Stimulated activated CD4-positive, alpha-beta T cell treated with anti-CD3 and anti-CD28 coated beads, TNF-alpha, amount 100 ng/mL, for 1 hour (primary cell): ENCODE data around the gene VTA1.
"Not testable (repeated sequence)": the region's sequence is repeated elsewhere in the genome, so short reads cannot be mapped to it uniquely, and the experiment has no call there.

Experiments
- DNase-seq, 3 donors: peaks; one replicate each; pipeline ENCODE4 v3.0.0-alpha.2; 2020; ENCODE audit warnings: low read depth in 3 of 3, low spot score in 1 of 3

The VTA1 gene, protein sequence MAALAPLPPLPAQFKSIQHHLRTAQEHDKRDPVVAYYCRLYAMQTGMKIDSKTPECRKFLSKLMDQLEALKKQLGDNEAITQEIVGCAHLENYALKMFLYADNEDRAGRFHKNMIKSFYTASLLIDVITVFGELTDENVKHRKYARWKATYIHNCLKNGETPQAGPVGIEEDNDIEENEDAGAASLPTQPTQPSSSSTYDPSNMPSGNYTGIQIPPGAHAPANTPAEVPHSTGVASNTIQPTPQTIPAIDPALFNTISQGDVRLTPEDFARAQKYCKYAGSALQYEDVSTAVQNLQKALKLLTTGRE

GRCh38 chr6:142146828-142147662, at the start of gene VTA1, which contains the start of gene NMBR:
Gene VTA1, plus strand, starts transcription at chr6:142147263. Its CDS starts 25 bp downstream, at chr6:142147288.
Gene NMBR, minus strand, starts transcription at chr6:142147122. Its CDS starts 58,464 bp downstream, at chr6:142088658.
- DNase-seq = peak; percentile 81 to 87 (median 84)

DNA sequence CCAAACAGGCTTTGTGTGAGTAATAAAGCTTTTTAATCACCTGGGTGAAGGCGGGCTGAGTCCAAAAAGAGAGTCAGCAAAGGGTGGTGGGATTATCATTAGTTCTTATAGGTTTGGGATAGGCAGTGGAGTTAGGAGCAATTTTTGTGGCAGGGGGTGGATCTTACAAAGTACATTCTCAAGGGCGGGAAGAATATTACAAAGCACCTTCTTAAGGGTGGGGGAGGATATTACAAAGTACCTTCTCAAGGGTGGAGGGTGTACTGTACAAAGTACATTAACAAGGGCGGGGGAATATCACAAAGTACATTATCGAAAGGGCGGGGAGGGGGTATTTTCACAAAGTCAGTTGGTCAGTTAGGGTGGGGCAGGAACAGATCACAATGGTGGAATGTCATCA, 42.2 kb upstream of the VTA1 start:
- DNase-seq = not testable (repeated sequence)

DNA sequence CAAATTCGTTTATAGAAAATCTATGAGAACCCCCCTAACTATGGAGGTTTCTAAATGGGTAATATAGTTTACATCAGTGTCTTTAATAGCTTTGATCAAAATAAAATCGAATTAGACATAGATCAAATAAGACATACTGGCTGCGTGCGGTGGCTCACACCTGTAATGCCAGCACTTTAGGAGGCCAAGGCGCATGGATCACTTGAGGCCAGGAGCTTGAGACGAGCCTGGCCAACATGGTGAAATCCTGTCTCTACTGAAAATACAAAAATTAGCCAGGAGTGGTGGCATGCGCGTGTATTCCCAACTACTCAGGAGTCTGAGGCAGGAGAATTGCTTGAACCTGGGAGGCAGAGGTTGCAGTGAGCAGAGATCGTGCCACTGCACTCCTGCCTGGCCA, 36.2 kb upstream of the VTA1 start:
- DNase-seq = not testable (repeated sequence)

- peak; percentile 19 to 48 (median 35) for DNase-seq
Measured at GRCh38 chr6:142112451-142113061, 34.5 kb upstream of the VTA1 start.

DNA sequence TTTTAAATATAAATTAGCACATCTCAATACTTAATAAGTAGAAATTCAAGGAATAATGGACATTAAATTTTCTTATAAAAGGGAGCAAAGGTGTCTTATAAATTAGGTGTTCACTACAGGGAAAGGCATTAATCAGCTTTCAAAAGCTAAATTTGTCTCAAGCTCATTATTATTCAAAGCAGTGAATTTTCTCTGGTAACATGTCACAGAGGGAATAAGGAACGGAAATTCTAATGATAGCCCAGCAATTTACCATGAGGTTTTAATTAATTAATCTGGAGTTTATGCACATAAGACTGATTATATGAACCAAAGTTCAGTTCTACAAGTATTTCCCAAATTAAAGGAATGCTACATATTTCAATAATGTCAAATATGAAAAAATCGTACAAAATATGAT, 29.7 kb upstream of the VTA1 start:
- no peak for DNase-seq

DNA sequence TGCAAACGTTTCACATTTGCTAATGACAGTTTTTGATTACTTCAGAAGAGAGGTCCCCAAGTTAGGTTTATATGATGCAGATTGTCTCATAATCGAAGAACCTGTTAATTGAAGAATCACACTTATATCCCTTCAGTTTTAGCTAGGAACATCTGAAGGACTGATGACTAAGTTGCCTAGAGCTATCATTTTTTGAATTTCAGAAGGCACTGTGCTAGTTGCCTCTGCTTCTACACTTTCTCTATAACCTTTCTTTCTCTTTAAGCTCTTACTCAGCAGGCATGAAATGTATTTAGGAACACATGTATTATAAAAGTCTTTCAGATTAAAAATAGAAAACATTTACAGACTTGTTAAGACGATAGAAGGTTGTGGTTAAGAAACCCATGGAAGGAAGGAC, 28.7 kb upstream of the VTA1 start:
- DNase-seq = no peak

DNA sequence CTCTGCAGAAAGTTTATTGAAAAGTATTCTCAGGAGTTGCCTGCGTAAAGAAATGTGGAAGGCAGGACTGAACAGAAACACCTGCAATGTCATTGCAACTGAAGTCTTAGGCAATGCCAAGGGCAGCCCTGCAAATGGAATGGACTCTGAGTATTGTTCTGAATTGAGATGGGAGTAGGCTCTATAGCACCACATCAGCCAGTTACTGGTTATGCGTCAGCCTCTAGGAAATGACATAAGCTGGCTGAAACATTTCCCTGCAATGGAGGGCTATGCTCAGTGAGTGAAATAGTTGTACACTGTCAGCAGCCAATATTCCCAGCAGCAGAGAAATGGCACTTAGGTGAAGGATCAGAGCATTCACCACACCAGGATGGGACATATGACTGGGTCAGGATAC, 28.1 kb upstream of the VTA1 start:
- no peak for DNase-seq

- no peak for DNase-seq
Measured at GRCh38 chr6:142121342-142121741, 25.7 kb upstream of the VTA1 start.

GRCh38 chr6:142130814-142131213, 16.2 kb upstream of the VTA1 start:
- DNase-seq = no peak

DNA sequence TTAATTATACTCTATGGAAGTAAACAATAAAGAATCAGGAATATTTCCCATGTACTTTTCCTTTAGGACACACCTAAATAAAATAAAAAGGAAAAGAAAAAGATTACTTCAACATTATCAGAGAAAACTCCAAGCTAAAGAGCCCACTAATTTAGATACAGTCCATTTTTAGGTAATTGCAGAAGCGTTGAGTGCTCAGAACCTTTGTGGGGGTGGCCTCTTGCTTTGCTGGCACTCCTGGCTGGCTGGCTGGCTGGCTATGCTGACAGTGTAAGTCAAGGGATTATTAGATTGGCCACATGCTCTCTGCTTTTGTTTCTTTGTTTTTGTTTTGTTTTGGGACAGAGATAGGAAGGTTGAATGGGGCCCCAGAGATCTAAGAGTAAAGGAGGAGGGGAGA, 14.4 kb upstream of the VTA1 start, which contains the start of gene GJE1:
TSS of gene GJE1 (plus strand) at position 301 of the 400 bp plus-strand sequence. CDS start 234 bp downstream, outside the sequence.
- no peak for DNase-seq

- DNase-seq = no peak
Measured at GRCh38 chr6:142138876-142139275, 8.2 kb upstream of the VTA1 start.

- not testable (repeated sequence) for DNase-seq
Measured at GRCh38 chr6:142141531-142141930, 5.5 kb upstream of the VTA1 start.

- DNase-seq = no peak
Measured at GRCh38 chr6:142152746-142153145, 5.7 kb downstream of the VTA1 start.

- DNase-seq = no peak
Measured at GRCh38 chr6:142153196-142153595, 6.1 kb downstream of the VTA1 start.

DNA sequence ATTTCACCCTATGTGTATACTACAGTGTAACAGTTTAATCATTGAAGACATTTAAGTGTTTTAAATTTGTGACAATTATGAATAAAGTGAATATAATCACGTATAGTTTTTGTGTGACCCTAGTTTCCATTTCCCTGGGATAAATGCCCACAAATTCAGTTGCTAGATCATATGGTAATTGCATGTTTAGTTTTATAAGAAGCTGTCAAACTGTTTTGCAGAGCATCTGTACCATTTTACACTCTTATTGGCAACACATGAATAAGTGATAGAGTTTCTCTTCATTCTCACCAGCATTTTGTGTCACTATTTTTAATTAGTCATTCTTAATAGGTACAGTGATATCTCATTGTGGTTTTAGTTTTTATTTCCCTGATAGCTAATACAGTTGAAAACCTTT, 7.3 kb downstream of the VTA1 start:
- no peak for DNase-seq

- DNase-seq = no peak
Measured at GRCh38 chr6:142155091-142155490, 8.0 kb downstream of the VTA1 start.

- no peak for DNase-seq
Measured at GRCh38 chr6:142155895-142156757, 9.1 kb downstream of the VTA1 start.

DNA sequence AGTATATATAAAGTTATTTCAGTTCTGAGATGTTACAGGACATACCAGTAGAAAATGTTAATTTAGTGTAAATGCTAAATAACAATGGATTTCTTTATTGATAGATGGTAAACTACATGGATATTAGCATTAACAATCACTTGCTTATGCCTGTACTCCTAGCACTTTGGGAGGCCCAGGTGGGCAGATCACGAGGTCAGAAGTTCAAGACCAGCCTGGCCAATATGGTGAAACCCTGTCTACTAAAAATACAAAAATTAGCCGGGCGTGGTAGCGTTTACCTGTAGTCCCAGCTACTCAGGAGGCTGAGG, 9.7 kb downstream of the VTA1 start:
- not testable (repeated sequence) for DNase-seq

GRCh38 chr6:142162780-142163179, 15.7 kb downstream of the VTA1 start:
- DNase-seq = no peak

DNA sequence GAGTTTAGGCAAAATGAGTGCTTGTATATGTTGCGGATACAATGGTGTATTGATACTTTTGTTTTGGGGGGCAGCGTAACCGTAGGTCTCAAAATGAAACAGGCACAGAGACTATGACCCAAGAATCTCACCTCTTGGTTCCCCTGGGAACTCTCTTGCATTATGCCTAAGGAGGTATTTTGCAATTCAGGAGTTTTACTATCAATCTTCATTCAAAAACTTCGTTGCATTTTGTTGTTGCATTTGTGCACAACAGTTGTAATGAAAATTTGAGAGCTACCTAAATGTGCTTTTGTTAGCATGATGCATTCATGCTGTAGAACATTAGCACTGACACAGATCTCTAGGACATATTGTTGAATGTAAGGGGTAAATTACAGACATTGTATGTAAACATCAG, 18.2 kb downstream of the VTA1 start:
- DNase-seq = no peak

GRCh38 chr6:142167071-142167470, 20.0 kb downstream of the VTA1 start:
- no peak for DNase-seq
